Mesenchymal stem cell (in vitro differentiated cells and primary cell): ENCODE measurements around the gene RASSF8.
A peak's percentile ranks its signal among the peaks of the same experiment; 100 is the strongest.

ENCODE experiments used
- DNase-seq: peaks from one replicate; pipeline ENCODE4 v3.0.0-alpha.2; 2013
- H2AFZ ChIP-seq: one replicate; pipeline ENCODE4 v1.6.1; 2013; ENCODE audit warnings: low read depth, mild to moderate bottlenecking, control low read depth, inconsistent platforms, low read length, moderate library complexity
- H2AK5ac ChIP-seq: 2 replicates; pipeline ENCODE4 v1.6.1; 2013; ENCODE audit warnings: low read length, moderate library complexity, mild to moderate bottlenecking, inconsistent platforms; ENCODE audit not compliant: severe bottlenecking
- H2BK120ac ChIP-seq: one replicate; pipeline ENCODE4 v1.6.1; 2013; ENCODE audit warnings: low read depth, mild to moderate bottlenecking, inconsistent platforms, low read length, moderate library complexity
- H2BK12ac ChIP-seq, 2 experiments: one replicate each; pipeline ENCODE4 v1.6.1; 2013; ENCODE audit warnings: inconsistent platforms in 2 of 2, low read length in 2 of 2, mild to moderate bottlenecking in 2 of 2, moderate library complexity in 2 of 2, control low read depth in 1 of 2
- H2BK15ac ChIP-seq: one replicate; pipeline ENCODE4 v1.6.1; 2013; ENCODE audit warnings: mild to moderate bottlenecking, low read depth, inconsistent platforms; ENCODE audit not compliant: poor library complexity, severe bottlenecking
- H2BK5ac ChIP-seq: 2 replicates; pipeline ENCODE4 v1.6.1; 2013; ENCODE audit warnings: low read depth, mild to moderate bottlenecking, low read length, control low read depth, inconsistent platforms; ENCODE audit not compliant: poor library complexity, severe bottlenecking
- H3K14ac ChIP-seq, 2 experiments: one replicate each; pipeline ENCODE4 v1.6.1; 2013; ENCODE audit warnings: inconsistent platforms in 2 of 2, low read length in 2 of 2, control low read depth in 1 of 2, mild to moderate bottlenecking in 1 of 2, moderate library complexity in 1 of 2
- H3K18ac ChIP-seq, 2 experiments: one replicate each; pipeline ENCODE4 v1.6.1; 2013; ENCODE audit warnings: inconsistent platforms in 2 of 2, low read length in 2 of 2, control low read depth in 1 of 2, low read depth in 1 of 2, mild to moderate bottlenecking in 1 of 2
- H3K23ac ChIP-seq, 2 experiments: one replicate each; pipeline ENCODE4 v1.6.1; 2013; ENCODE audit warnings: inconsistent platforms in 2 of 2, low read length in 2 of 2, mild to moderate bottlenecking in 2 of 2, moderate library complexity in 2 of 2, control low read depth in 1 of 2
- H3K27ac ChIP-seq: 2 replicates; pipeline ENCODE4 v1.5.1; 2013; ENCODE audit warnings: mild to moderate bottlenecking, moderate library complexity, low read length, control low read depth, inconsistent platforms; ENCODE audit not compliant: poor library complexity, severe bottlenecking
- H3K27me3 ChIP-seq, 2 experiments: 2 replicates each; pipeline versions ENCODE4 v1.6.1 to v1.7.0; 2013; ENCODE audit warnings: low read length in 2 of 2, mild to moderate bottlenecking in 2 of 2, moderate library complexity in 2 of 2, control low read depth in 1 of 2, inconsistent platforms in 1 of 2; ENCODE audit not compliant: control insufficient read depth in 1 of 2, insufficient read depth in 1 of 2
- H3K36me3 ChIP-seq, 2 experiments: 2 replicates each; pipeline versions ENCODE4 v1.6.1 to v1.7.0; 2013; ENCODE audit warnings: low read length in 2 of 2, control low read depth in 1 of 2, inconsistent platforms in 1 of 2, low read depth in 1 of 2, mild to moderate bottlenecking in 1 of 2; ENCODE audit not compliant: insufficient read depth in 2 of 2, control insufficient read depth in 1 of 2
- H3K4ac ChIP-seq, 2 experiments: one replicate each; pipeline ENCODE4 v1.6.1; 2013; ENCODE audit warnings: inconsistent platforms in 2 of 2, low read length in 2 of 2, mild to moderate bottlenecking in 2 of 2, moderate library complexity in 2 of 2, control low read depth in 1 of 2, low read depth in 1 of 2
- H3K4me1 ChIP-seq: 2 replicates; pipeline ENCODE4 v1.6.1; 2013; ENCODE audit warnings: low read depth, low read length, control low read depth; ENCODE audit not compliant: control insufficient read depth, insufficient read depth
- H3K4me2 ChIP-seq: 2 replicates; pipeline ENCODE4 v1.6.1; 2013; ENCODE audit warnings: low read length, mild to moderate bottlenecking, inconsistent platforms; ENCODE audit not compliant: poor library complexity, severe bottlenecking
- H3K4me3 ChIP-seq, 2 experiments: 2 replicates each; pipeline versions ENCODE4 v1.5.1 to v1.7.0; 2013; ENCODE audit warnings: low read length in 2 of 2, mild to moderate bottlenecking in 2 of 2, control low read depth in 1 of 2, low read depth in 1 of 2; ENCODE audit not compliant: insufficient read depth in 1 of 2
- H3K79me1 ChIP-seq: replicated peaks from 2 replicates; pipeline ENCODE4 v1.6.1; 2013; ENCODE audit warnings: mild to moderate bottlenecking, control low read depth, low read length, inconsistent platforms; ENCODE audit not compliant: poor library complexity, severe bottlenecking
- H3K9ac ChIP-seq: 2 replicates; pipeline ENCODE4 v1.7.0; 2013; ENCODE audit warnings: mild to moderate bottlenecking, low read length, moderate library complexity
- H3K9me3 ChIP-seq: 2 replicates; pipeline ENCODE4 v1.7.0; 2013; ENCODE audit warnings: mild to moderate bottlenecking, low read length; ENCODE audit not compliant: control insufficient read depth
- H4K8ac ChIP-seq: one replicate; pipeline ENCODE4 v1.6.1; 2013; ENCODE audit warnings: inconsistent platforms, mild to moderate bottlenecking, low read length, moderate library complexity
- H4K91ac ChIP-seq: one replicate; pipeline ENCODE4 v1.6.1; 2013; ENCODE audit warnings: mild to moderate bottlenecking, low read length, inconsistent platforms
- WGBS: methylation state at CpG from one replicate; pipeline ENCODE4 v1.1.7; 2013; ENCODE audit warnings: mixed read lengths; 5-methylcytosine and 5-hydroxymethylcytosine counted together

Gene RASSF8

DNA sequence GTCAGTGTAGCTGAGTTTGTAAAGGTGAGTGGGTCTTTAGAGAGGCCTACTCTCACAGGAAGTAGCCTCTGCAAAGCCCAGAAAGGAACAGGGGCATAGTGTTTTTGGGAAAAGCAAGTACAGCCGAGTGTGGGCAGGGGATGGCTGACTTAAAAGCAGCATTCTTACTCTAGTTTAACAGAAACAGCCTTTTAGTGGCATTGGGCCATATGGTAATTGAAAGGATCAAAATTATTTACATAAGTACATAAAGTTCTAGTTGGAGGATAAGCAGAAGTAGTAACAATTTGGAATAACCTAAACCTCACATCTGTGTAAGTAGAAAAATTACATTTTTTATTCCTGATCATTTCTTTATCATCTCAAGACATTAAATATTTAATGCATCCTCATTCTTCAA is 49.1 kb downstream of the RASSF8 start:
- H3K9ac ChIP-seq, result no peak overlapping the region
- no peak overlapping the region for H3K4me3 ChIP-seq
- no peak overlapping the region for H4K8ac ChIP-seq
- peaks cover 25% of the 10 kb centered on the region for H3K79me1 ChIP-seq
- H3K14ac ChIP-seq, result no peak overlapping the region
- no CpG with 5 or more reads among the region's 1 CpG for WGBS
- no peak overlapping the region for H2BK12ac ChIP-seq
- no peak overlapping the region for H2AFZ ChIP-seq
- no peak overlapping the region for H2BK5ac ChIP-seq
- no peak overlapping the region for H3K18ac ChIP-seq
- no peak overlapping the region for H3K27ac ChIP-seq
- no peaks in the 10 kb centered on the region for H3K27me3 ChIP-seq
- no peak overlapping the region for H2BK120ac ChIP-seq
- H2BK15ac ChIP-seq, result no peak overlapping the region
- peaks cover 5% of the 10 kb centered on the region for H3K9me3 ChIP-seq
- no peak overlapping the region for H3K23ac ChIP-seq
- peaks cover 4% of the 10 kb centered on the region for H3K4me1 ChIP-seq
- no peak overlapping the region for H3K4me2 ChIP-seq
- no peak for DNase-seq
- H3K4ac ChIP-seq, result no peak overlapping the region
- no peak overlapping the region for H2AK5ac ChIP-seq
- H3K36me3 ChIP-seq, result peaks cover 0 to 68% of the 10 kb centered on the region in 2 experiments
- H4K91ac ChIP-seq, result no peak overlapping the region

DNA sequence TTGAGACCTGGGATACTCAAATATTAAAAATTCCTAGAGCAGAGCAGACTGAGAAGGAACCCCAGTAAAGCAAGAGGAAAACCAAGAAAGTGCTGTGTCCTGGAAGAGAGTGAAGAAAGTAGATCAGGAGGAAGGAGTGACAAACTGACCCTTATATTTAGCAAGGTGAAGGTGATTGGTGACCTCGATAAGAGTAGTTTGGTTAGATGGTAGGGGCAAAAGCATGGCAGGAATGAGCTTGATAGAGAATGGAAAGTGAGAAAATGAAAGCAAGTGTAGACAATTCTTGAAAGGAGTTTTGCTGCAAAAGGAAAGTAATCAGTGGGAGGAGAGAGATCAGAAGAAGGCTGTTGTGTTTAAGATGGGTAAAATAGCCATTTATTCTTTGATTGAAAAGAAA is 51.1 kb downstream of the RASSF8 start:
- Histone ChIP-seq H2BK120ac (no peak overlapping the region), H3K18ac (peak overlapping the region in 1 of 2 experiments; percentile 19), H2BK15ac (no peak overlapping the region), H3K4ac (no peak overlapping the region), H4K8ac (no peak overlapping the region), H4K91ac (no peak overlapping the region), H2BK5ac (no peak overlapping the region), H3K27ac (no peak overlapping the region), H3K4me2 (no peak overlapping the region), H3K9ac (peak overlapping the region; percentile 3), H3K27me3 (no peaks in the 10 kb centered on the region), H3K4me1 (peaks cover 8% of the 10 kb centered on the region), H3K9me3 (no peaks in the 10 kb centered on the region), H2AK5ac (no peak overlapping the region), H2AFZ (no peak overlapping the region), H3K4me3 (peak overlapping the region in 1 of 2 experiments; percentile 49), H3K79me1 (peaks cover 29% of the 10 kb centered on the region), H2BK12ac (no peak overlapping the region), H3K14ac (no peak overlapping the region), H3K36me3 (peaks cover 0 to 52% of the 10 kb centered on the region in 2 experiments), H3K23ac (no peak overlapping the region)
- 100% methylated on average over 1 of the region's 1 CpG for WGBS
- no peak for DNase-seq

DNA sequence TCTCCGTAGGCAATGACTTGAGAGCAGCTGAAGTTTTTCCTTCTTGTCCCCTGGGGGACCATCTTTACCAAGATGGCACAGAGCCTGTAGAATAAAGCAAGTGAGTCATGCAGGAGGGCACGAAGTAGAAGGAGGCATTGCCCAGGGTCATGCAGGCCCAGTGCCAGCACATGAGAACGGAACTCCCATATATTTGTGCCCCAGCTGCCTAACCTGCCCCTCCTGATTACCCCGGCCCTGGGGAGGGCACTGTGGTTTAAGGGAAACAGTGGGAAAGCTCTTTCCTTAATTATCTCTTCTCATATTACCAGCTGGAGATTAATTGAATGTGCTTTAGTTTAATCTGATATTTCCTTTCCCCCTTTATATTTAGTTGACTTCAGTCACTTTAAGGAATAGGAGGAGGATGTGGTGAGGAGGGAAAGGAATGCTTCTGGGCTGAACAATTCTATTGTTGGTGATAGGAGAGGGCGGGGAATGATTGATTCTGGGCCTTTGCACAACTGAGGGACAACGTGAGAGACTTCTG is 51.9 kb downstream of the RASSF8 start:
- Histone ChIP-seq H3K36me3 (peaks cover 0 to 45% of the 10 kb centered on the region in 2 experiments), H3K4me1 (peaks cover 8% of the 10 kb centered on the region), H3K4me2 (no peak overlapping the region), H3K79me1 (peaks cover 30% of the 10 kb centered on the region), H3K4me3 (peak overlapping the region in 1 of 2 experiments; percentile 40), H2AFZ (no peak overlapping the region), H3K27me3 (no peaks in the 10 kb centered on the region), H2AK5ac (no peak overlapping the region), H2BK120ac (no peak overlapping the region), H3K4ac (no peak overlapping the region), H4K8ac (no peak overlapping the region), H2BK15ac (no peak overlapping the region), H4K91ac (no peak overlapping the region), H3K23ac (no peak overlapping the region), H3K9me3 (no peaks in the 10 kb centered on the region), H2BK5ac (no peak overlapping the region), H3K18ac (no peak overlapping the region), H3K14ac (no peak overlapping the region), H3K9ac (peak overlapping the region; percentile 84), H2BK12ac (no peak overlapping the region), H3K27ac (no peak overlapping the region)
- no peak for DNase-seq
- WGBS, result 95% methylated on average over 2 of the region's 6 CpGs

DNA sequence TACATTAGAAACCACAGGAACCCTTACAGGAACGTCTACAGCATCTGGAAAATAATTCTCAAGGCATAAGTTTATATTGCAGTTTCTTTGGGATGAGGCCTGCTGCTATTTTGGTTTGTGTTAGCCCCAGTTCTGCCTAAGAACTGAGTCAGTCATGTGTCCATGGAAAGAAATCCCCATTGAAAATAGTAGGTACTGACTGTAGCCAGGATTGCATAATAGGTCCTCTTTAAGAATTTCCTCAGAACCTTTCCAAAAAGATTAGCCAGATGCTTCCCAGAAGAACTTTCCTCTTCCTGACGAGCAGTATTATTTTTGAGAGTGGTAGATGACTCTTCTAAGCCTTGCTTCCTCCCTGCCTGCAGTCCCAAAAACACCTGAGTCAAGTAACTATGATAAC is 52.6 kb downstream of the RASSF8 start:
- H3K4me1 ChIP-seq, result peaks cover 8% of the 10 kb centered on the region
- no peak overlapping the region for H4K91ac ChIP-seq
- H3K4me3 ChIP-seq, result peak overlapping the region in 1 of 2 experiments; percentile 40
- H3K27ac ChIP-seq, result no peak overlapping the region
- no peak overlapping the region for H3K4ac ChIP-seq
- WGBS, result 60% methylated on average over 1 of the region's 2 CpGs
- H3K27me3 ChIP-seq, result no peaks in the 10 kb centered on the region
- H2BK12ac ChIP-seq, result no peak overlapping the region
- H3K9me3 ChIP-seq, result no peaks in the 10 kb centered on the region
- no peak overlapping the region for H3K4me2 ChIP-seq
- H3K23ac ChIP-seq, result no peak overlapping the region
- H3K9ac ChIP-seq, result peak overlapping the region; percentile 84
- H3K18ac ChIP-seq, result no peak overlapping the region
- H3K36me3 ChIP-seq, result peaks cover 0 to 38% of the 10 kb centered on the region in 2 experiments
- no peak overlapping the region for H2BK5ac ChIP-seq
- no peak overlapping the region for H4K8ac ChIP-seq
- no peak overlapping the region for H3K14ac ChIP-seq
- H2AFZ ChIP-seq, result no peak overlapping the region
- no peak overlapping the region for H2BK15ac ChIP-seq
- H3K79me1 ChIP-seq, result peaks cover 30% of the 10 kb centered on the region
- no peak overlapping the region for H2BK120ac ChIP-seq
- H2AK5ac ChIP-seq, result no peak overlapping the region
- DNase-seq, result peak; percentile 48
